ENCODE measurements around the gene MPPED1.

Gene MPPED1

GRCh38 chr22:43485502-43486089 is 73.8 kb downstream of the MPPED1 start:
- Histone ChIP-seq H4K20me1 (no peaks in the 10 kb centered on the region; a peak in 1 of 22 replicates), H3K9ac (no peak overlapping the region), H3K36me3 (no peaks in the 10 kb centered on the region), H3K9me3 (replicated peaks in 1 of 11) (no peaks in the 10 kb centered on the region), H3K4me1 (peaks cover 21 to 28% (median 25%) of the 10 kb centered on the region in 10 experiments), H3K4me3 (no peak overlapping the region), H3K27me3 (no peaks in the 10 kb centered on the region), H3K4me2 (no peak overlapping the region), H3K27ac (no peak overlapping the region)
- no peak for TF ChIP-seq Cebpa-rat (IDR thresholded peaks at IDR 0.05)

DNA sequence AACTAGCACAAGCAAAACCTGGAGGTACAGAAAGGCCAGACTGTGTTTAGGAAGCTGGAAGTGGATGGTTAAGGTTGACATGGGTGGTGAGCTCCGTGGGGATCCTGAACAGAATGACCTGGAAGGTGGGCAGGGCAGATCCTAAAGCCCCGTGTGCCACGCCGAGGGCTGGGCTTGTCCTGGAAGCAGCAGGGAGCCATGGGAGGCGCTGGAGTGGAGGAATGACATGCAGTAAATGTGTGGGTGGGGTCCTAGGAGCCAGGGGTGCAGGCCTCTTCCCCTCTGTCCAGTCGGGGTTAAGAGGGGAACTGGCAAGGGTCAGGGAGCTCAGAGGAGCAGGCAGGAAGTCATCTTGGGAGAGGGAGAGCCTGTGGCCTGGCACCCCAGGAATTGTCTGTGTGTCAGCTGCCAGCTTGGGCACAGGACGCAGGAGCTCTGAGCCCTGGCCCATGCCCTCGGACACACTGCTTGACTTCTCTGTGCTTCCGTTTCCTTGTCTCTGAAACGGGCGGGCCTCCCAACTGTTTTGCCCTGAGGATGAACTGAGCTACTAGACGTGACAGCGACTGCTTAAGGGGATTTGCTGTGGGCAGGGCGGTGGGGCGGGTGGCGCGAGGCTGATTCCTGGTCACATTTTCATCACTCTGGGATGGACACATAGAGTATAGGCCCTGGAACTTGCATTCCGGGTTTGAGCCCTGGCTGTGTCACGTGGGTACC is 75.7 kb downstream of the MPPED1 start:
- H3K4me1 ChIP-seq, result peaks cover 2 to 10% (median 6%) of the 10 kb centered on the region in 10 experiments; a peak in 18 of 20 replicates
- no peak overlapping the region for H3K9ac ChIP-seq
- H4K20me1 ChIP-seq, result no peaks in the 10 kb centered on the region; a peak in 1 of 22 replicates
- TF ChIP-seq Cebpa-rat (IDR thresholded peaks at IDR 0.05), result no peak
- H3K4me2 ChIP-seq, result no peak overlapping the region
- H3K36me3 ChIP-seq, result no peaks in the 10 kb centered on the region
- no peak overlapping the region for H3K27ac ChIP-seq
- H3K27me3 ChIP-seq, result no peaks in the 10 kb centered on the region
- no peaks in the 10 kb centered on the region for H3K9me3 ChIP-seq (replicated peaks in 1 of 11)
- H3K4me3 ChIP-seq, result no peak overlapping the region

- H3K4me1 ChIP-seq, result peaks cover 0 to 2% (median 0%) of the 10 kb centered on the region in 10 experiments; a peak in 6 of 20 replicates
- H3K9me3 ChIP-seq (replicated peaks in 1 of 11), result no peaks in the 10 kb centered on the region
- H3K4me2 ChIP-seq, result no peak overlapping the region
- TF ChIP-seq Cebpa-rat (IDR thresholded peaks at IDR 0.05), result no peak
- no peaks in the 10 kb centered on the region for H3K27me3 ChIP-seq
- no peak overlapping the region for H3K27ac ChIP-seq
- H3K4me3 ChIP-seq, result no peak overlapping the region
- H4K20me1 ChIP-seq, result no peaks in the 10 kb centered on the region; a peak in 1 of 22 replicates
- no peak overlapping the region for H3K9ac ChIP-seq
- no peaks in the 10 kb centered on the region for H3K36me3 ChIP-seq
Observed at GRCh38 chr22:43488031-43488866, 76.4 kb downstream of the MPPED1 start.

GRCh38 chr22:43488937-43489336 is 77.1 kb downstream of the MPPED1 start:
- TF ChIP-seq Cebpa-rat (IDR thresholded peaks at IDR 0.05), result no peak
- Histone ChIP-seq H3K9me3 (replicated peaks in 1 of 11) (no peaks in the 10 kb centered on the region), H3K4me2 (no peak overlapping the region), H3K36me3 (no peaks in the 10 kb centered on the region), H3K27ac (no peak overlapping the region), H3K4me3 (no peak overlapping the region), H4K20me1 (no peaks in the 10 kb centered on the region; a peak in 1 of 22 replicates), H3K9ac (no peak overlapping the region), H3K27me3 (no peaks in the 10 kb centered on the region), H3K4me1 (no peaks in the 10 kb centered on the region)

DNA sequence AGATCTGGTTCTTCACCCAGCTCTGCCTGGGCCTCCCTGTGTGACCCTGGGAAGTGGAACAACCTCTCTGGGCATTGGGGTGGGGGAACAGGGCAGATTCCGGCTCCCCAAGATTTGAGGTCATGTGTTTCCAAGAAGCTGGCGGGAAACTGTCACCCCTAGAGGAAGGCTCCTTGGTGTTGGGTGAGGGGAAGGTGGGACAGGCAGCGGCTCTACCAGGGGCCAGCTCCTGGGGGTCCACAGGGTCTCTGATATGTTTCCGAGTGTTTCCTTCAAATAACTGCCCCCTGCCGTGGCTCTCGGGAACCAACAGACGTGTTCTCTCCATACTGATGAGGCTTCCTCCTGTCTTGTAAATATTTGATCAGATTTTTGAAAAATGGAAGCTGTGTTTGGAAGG is 78.5 kb downstream of the MPPED1 start:
- H3K9ac ChIP-seq, result no peak overlapping the region
- no peaks in the 10 kb centered on the region; a peak in 1 of 22 replicates for H4K20me1 ChIP-seq
- no peaks in the 10 kb centered on the region for H3K36me3 ChIP-seq
- no peak overlapping the region for H3K4me3 ChIP-seq
- no peaks in the 10 kb centered on the region for H3K4me1 ChIP-seq
- TF ChIP-seq Cebpa-rat (IDR thresholded peaks at IDR 0.05), result no peak
- no peak overlapping the region for H3K27ac ChIP-seq
- no peaks in the 10 kb centered on the region for H3K27me3 ChIP-seq
- H3K9me3 ChIP-seq (replicated peaks in 1 of 11), result no peaks in the 10 kb centered on the region; a peak in 1 of 22 replicates
- no peak overlapping the region for H3K4me2 ChIP-seq

- no peaks in the 10 kb centered on the region; a peak in 1 of 22 replicates for H4K20me1 ChIP-seq
- no peaks in the 10 kb centered on the region; a peak in 1 of 22 replicates for H3K9me3 ChIP-seq (replicated peaks in 1 of 11)
- no peak for TF ChIP-seq Cebpa-rat (IDR thresholded peaks at IDR 0.05)
- H3K36me3 ChIP-seq, result no peaks in the 10 kb centered on the region
- H3K4me1 ChIP-seq, result no peaks in the 10 kb centered on the region
- no peaks in the 10 kb centered on the region for H3K27me3 ChIP-seq
- H3K27ac ChIP-seq, result no peak overlapping the region
- H3K4me3 ChIP-seq, result no peak overlapping the region
- H3K9ac ChIP-seq, result no peak overlapping the region
- no peak overlapping the region for H3K4me2 ChIP-seq
Observed at GRCh38 chr22:43491177-43491576, 79.4 kb downstream of the MPPED1 start.

- Histone ChIP-seq H3K4me3 (no peak overlapping the region), H3K9me3 (replicated peaks in 1 of 11) (no peaks in the 10 kb centered on the region; a peak in 1 of 22 replicates), H3K9ac (no peak overlapping the region), H3K4me2 (no peak overlapping the region), H3K27me3 (no peaks in the 10 kb centered on the region), H3K36me3 (no peaks in the 10 kb centered on the region), H4K20me1 (no peaks in the 10 kb centered on the region), H3K27ac (no peak overlapping the region), H3K4me1 (no peaks in the 10 kb centered on the region)
- no peak for TF ChIP-seq Cebpa-rat (IDR thresholded peaks at IDR 0.05)
Observed at GRCh38 chr22:43491737-43492136, 79.9 kb downstream of the MPPED1 start.

- Histone ChIP-seq H3K36me3 (no peaks in the 10 kb centered on the region), H3K4me3 (no peak overlapping the region), H3K9me3 (replicated peaks in 1 of 11) (no peaks in the 10 kb centered on the region; a peak in 3 of 22 replicates), H3K4me2 (no peak overlapping the region), H3K27ac (no peak overlapping the region), H3K27me3 (no peaks in the 10 kb centered on the region), H3K4me1 (no peaks in the 10 kb centered on the region), H4K20me1 (no peaks in the 10 kb centered on the region), H3K9ac (no peak overlapping the region)
- TF ChIP-seq Cebpa-rat (IDR thresholded peaks at IDR 0.05), result no peak
Observed at GRCh38 chr22:43493297-43493696, 81.5 kb downstream of the MPPED1 start.

Measured in BLaER1 treated with 17β-estradiol and CSF1 and Interleukin-3, amounts not matched to agents 10 nM and 100 nM (cell line).